Left lung (tissue), 10 donors: ENCODE results near the gene FAM234B. TPM values are rescaled to one million over a fixed set of nuclear protein-coding genes. Genes with fewer than 3 reads are reported as not detected.

Experiments used
- ATAC-seq: fragments of 200-7000 bp; cut with Tn5 transposase; one replicate; pipeline ENCODE4 v1.9.1; 2020; ENCODE audit warnings: moderate library complexity
- DNase-seq, 4 donors: peaks; one replicate each; pipeline ENCODE4 v3.0.0-alpha.2; 2013 to 2020
- H3K27ac ChIP-seq, 2 donors: fragments of 200-600 bp; sonication (generic) in 1 of 2; one replicate each; pipeline versions ENCODE4 v1.5.0 to v1.8.0; 2020 to 2021
- H3K27me3 ChIP-seq, 2 donors: fragments of 200-600 bp; sonication (generic) in 1 of 2; one replicate each; pipeline versions ENCODE4 v1.5.0 to v1.8.0; 2020 to 2021
- H3K36me3 ChIP-seq, 2 donors: fragments of 200-600 bp; sonication (generic) in 1 of 2; one replicate each; pipeline versions ENCODE4 v1.5.0 to v1.8.0; 2020 to 2021
- H3K4me1 ChIP-seq, 2 donors: fragments of 200-600 bp; one replicate each; pipeline ENCODE4 v1.8.0; 2021
- H3K4me3 ChIP-seq, 2 donors: fragments of 200-600 bp; sonication (generic) in 1 of 2; one replicate each; pipeline versions ENCODE4 v1.5.0 to v1.8.0; 2020 to 2021; ENCODE audit warnings: mild to moderate bottlenecking in 1 of 2
- H3K9me3 ChIP-seq, 2 donors: fragments of 200-600 bp; sonication (generic) in 1 of 2; one replicate each; pipeline versions ENCODE4 v1.5.0 to v1.8.0; 2020 to 2021
- CTCF ChIP-seq, 2 donors: fragments of 200-600 bp; sonication (generic) in 1 of 2; IDR thresholded peaks; one replicate each; pipeline versions ENCODE4 v1.5.0 to v1.8.0; 2021; ENCODE audit warnings: antibody characterized with exemption in 2 of 2
- intact Hi-C, 2 donors: fragments of 100-400 bp; cut with DNase I; formaldehyde crosslinking; loops; one replicate each; pipeline versions ENCODE4 v1.11.2 to v1.14.2; 2022
- polyA plus RNA-seq, 6 donors: library from polyadenylated mRNA; unstranded; fragments of 120-200 nt; gene quantifications; one replicate each; pipeline ENCODE4 v1.2.1, GENCODE V29; 2013; ENCODE audit not compliant: insufficient read length in 6 of 6
- total RNA-seq, 2 donors: library from RNA; stranded (reverse); fragmentation: NEBNext Ultra II Directional; extraction: Animal tissue kit (Norgen Biotek cat#: 25700); gene quantifications; one replicate each; pipeline ENCODE4 v1.2.1, GENCODE V29; 2021
- donor health status: DM: no; HTN: yes; CAD: no.
- donor health status: DM: no; HTN: no; CAD: no.

The FAM234B gene
- total and polyA plus RNA-seq, 8 donors, result 7.3 to 11.0 (median 8.9) TPM

- no peaks in the 10 kb centered on the region for H3K36me3 ChIP-seq
- peaks cover 0 to 3% of the 10 kb centered on the region in 2 donors for H3K4me1 ChIP-seq
- no peaks in the 10 kb centered on the region for H3K27me3 ChIP-seq
- no peak for ATAC-seq
- intact Hi-C loops, result no loop called here
- TF ChIP-seq CTCF (IDR thresholded peaks at IDR 0.05), result no peak
- H3K4me3 ChIP-seq, result no peak overlapping the region
- no peak for DNase-seq
- H3K9me3 ChIP-seq, result no peaks in the 10 kb centered on the region
- no peak overlapping the region for H3K27ac ChIP-seq
These were observed 72.1 kb downstream of the FAM234B start for GRCh38 chr12:13116259-13116658.

GRCh38 chr12:13117029-13117428 lies 72.8 kb downstream of the FAM234B start:
- H3K4me1 ChIP-seq, result peaks cover 0 to 3% of the 10 kb centered on the region in 2 donors
- no peaks in the 10 kb centered on the region for H3K27me3 ChIP-seq
- intact Hi-C loops, result no loop called here
- no peak overlapping the region for H3K27ac ChIP-seq
- no peak overlapping the region for H3K4me3 ChIP-seq
- DNase-seq (no peak), ATAC-seq (no peak)
- H3K36me3 ChIP-seq, result no peaks in the 10 kb centered on the region
- no peak for TF ChIP-seq CTCF (IDR thresholded peaks at IDR 0.05)
- H3K9me3 ChIP-seq, result no peaks in the 10 kb centered on the region

- intact Hi-C loops, result no loop called here
- no peak for TF ChIP-seq CTCF (IDR thresholded peaks at IDR 0.05)
- peaks cover 0 to 5% of the 10 kb centered on the region in 2 donors for H3K4me1 ChIP-seq
- no peak overlapping the region for H3K27ac ChIP-seq
- no peaks in the 10 kb centered on the region for H3K9me3 ChIP-seq
- no peak for DNase-seq
- no peaks in the 10 kb centered on the region for H3K27me3 ChIP-seq
- no peak for ATAC-seq
- no peaks in the 10 kb centered on the region for H3K36me3 ChIP-seq
- no peak overlapping the region for H3K4me3 ChIP-seq
These were observed 75.6 kb downstream of the FAM234B start for GRCh38 chr12:13119826-13120225.

- TF ChIP-seq CTCF (IDR thresholded peaks at IDR 0.05), result no peak
- intact Hi-C loops, result no loop called here
- ATAC-seq, result no peak
These were observed 76.2 kb downstream of the FAM234B start for GRCh38 chr12:13120413-13120812.

GRCh38 chr12:13121568-13121967 lies 77.4 kb downstream of the FAM234B start:
- intact Hi-C loops, result no loop called here
- no peak for ATAC-seq
- no peaks in the 10 kb centered on the region for H3K36me3 ChIP-seq
- DNase-seq, result no peak
- H3K27ac ChIP-seq, result no peak overlapping the region
- no peak overlapping the region for H3K4me3 ChIP-seq
- H3K4me1 ChIP-seq, result peaks cover 0 to 12% of the 10 kb centered on the region in 2 donors
- H3K9me3 ChIP-seq, result no peaks in the 10 kb centered on the region
- no peaks in the 10 kb centered on the region for H3K27me3 ChIP-seq
- no peak for TF ChIP-seq CTCF (IDR thresholded peaks at IDR 0.05)

More at GRCh38 chr12:13120413-13120812, 76.2 kb downstream of the FAM234B start:
- Histone ChIP-seq H3K36me3 (no peaks in the 10 kb centered on the region), H3K4me3 (no peak overlapping the region), H3K4me1 (peaks cover 0 to 11% of the 10 kb centered on the region in 2 donors), H3K9me3 (no peaks in the 10 kb centered on the region), H3K27ac (no peak overlapping the region), H3K27me3 (no peaks in the 10 kb centered on the region)
- no peak for DNase-seq
